Endothelial cell of umbilical vein (primary cell): ENCODE data around the gene ABCG2. TPM values are rescaled to one million over a fixed set of nuclear protein-coding genes. Genes with fewer than 3 reads are reported as not detected.
A peak's percentile ranks its signal among the peaks of the same experiment; 100 is the strongest.

Experiments
- BruUV-seq: library from RNA; stranded (reverse); fragments of 400-500 nt; replicated peaks from 2 replicates; lab custom pipeline; 2021; lab: Mats Ljungman, UMichigan
- CTCF ChIA-PET: fragments of 300-600, 350-600 bp; sonication (Branson Sonifier 250); formaldehyde crosslinking; loops from one replicate; lab custom pipeline; 2021; ENCODE audit warnings: antibody characterized with exemption, inconsistent platforms; lab: Charles Lee
- POLR2A ChIA-PET: fragments of 300-600, 350-600 bp; sonication (Branson Sonifier 250); formaldehyde crosslinking; loops from one replicate; lab custom pipeline; 2021; ENCODE audit warnings: antibody characterized with exemption, inconsistent platforms; lab: Charles Lee
- DNase-seq: peaks from one replicate; pipeline ENCODE4 v3.0.0-alpha.2; 2011; ENCODE audit warnings: low read depth, low spot score
- FAIRE-seq: peaks from 2 replicates; lab custom pipeline; 2011; peaks lifted over from hg19 to GRCh38; lab: Jason Lieb, UNC
- H2AFZ ChIP-seq: 2 replicates; pipeline ENCODE4 v1.6.0; 2012; ENCODE audit warnings: low read depth, low read length, control low read depth, inconsistent platforms
- H3K27ac ChIP-seq: 2 replicates; pipeline ENCODE4 v1.5.1; 2011; ENCODE audit warnings: low read depth, mild to moderate bottlenecking, control low read depth, low read length, moderate library complexity; ENCODE audit not compliant: insufficient read depth
- H3K27me3 ChIP-seq, 2 experiments: 2 replicates each; pipeline versions ENCODE4 v1.6.0 to v1.6.1; 2011; ENCODE audit warnings: low read length in 2 of 2, mixed read lengths in 1 of 2; ENCODE audit not compliant: control insufficient read depth in 2 of 2, insufficient read depth in 2 of 2
- H3K36me3 ChIP-seq, 2 experiments: 2 replicates in 1 of 2; 3 replicates in 1 of 2; pipeline ENCODE4 v1.5.1; 2011; ENCODE audit warnings: low read length in 2 of 2, mild to moderate bottlenecking in 1 of 2, moderate library complexity in 1 of 2; ENCODE audit not compliant: control insufficient read depth in 2 of 2, insufficient read depth in 2 of 2; ENCODE audit errors: extremely low read depth in 1 of 2
- H3K4me1 ChIP-seq: 3 replicates; pipeline ENCODE4 v1.5.1; 2011; ENCODE audit warnings: mild to moderate bottlenecking, low read length; ENCODE audit not compliant: control insufficient read depth, insufficient read depth; ENCODE audit errors: extremely low read depth
- H3K4me2 ChIP-seq: 2 replicates; pipeline ENCODE4 v1.6.1; 2011; ENCODE audit warnings: low read length, control low read depth, mixed read lengths; ENCODE audit not compliant: insufficient read depth
- H3K4me3 ChIP-seq, 3 experiments: fragments of 200-600 bp in 1 of 3; sonication (generic), shearing (Covaris generic) in 1 of 3; replicated peaks in 1 of 3; 2 replicates each; pipeline ENCODE4 v1.5.1; 2011 to 2016; ENCODE audit warnings: control low read depth in 3 of 3, low read length in 3 of 3, mild to moderate bottlenecking in 2 of 3, inconsistent platforms in 1 of 3, low read depth in 1 of 3, moderate library complexity in 1 of 3; ENCODE audit not compliant: insufficient read depth in 1 of 3
- H3K79me2 ChIP-seq: 2 replicates; pipeline ENCODE4 v1.6.0; 2012; ENCODE audit warnings: low read length, inconsistent platforms; ENCODE audit not compliant: control insufficient read depth, insufficient read depth
- H3K9ac ChIP-seq: replicated peaks from 2 replicates; pipeline ENCODE3; 2011; ENCODE audit warnings: low read length, control low read depth; ENCODE audit not compliant: insufficient read depth; ENCODE audit errors: extremely low read depth
- H3K9me1 ChIP-seq: replicated peaks from 3 replicates; pipeline ENCODE4 v1.6.0; 2011; ENCODE audit warnings: mild to moderate bottlenecking, low read length; ENCODE audit not compliant: control insufficient read depth, insufficient read depth; ENCODE audit errors: extremely low read depth
- H3K9me3 ChIP-seq: replicated peaks from 2 replicates; pipeline ENCODE4 v1.5.1; 2012; ENCODE audit warnings: low read length, inconsistent platforms; ENCODE audit not compliant: control insufficient read depth, insufficient read depth
- H4K20me1 ChIP-seq: replicated peaks from 2 replicates; pipeline ENCODE3; 2011; ENCODE audit warnings: mild to moderate bottlenecking, low read length; ENCODE audit not compliant: control insufficient read depth, insufficient read depth; ENCODE audit errors: extremely low read depth
- CTCF ChIP-seq, 2 donors: IDR thresholded peaks; 1 replicate in 1 of 2; 2 replicates in 1 of 2; pipeline ENCODE4 v1.5.1; 2011; ENCODE audit warnings: low read length in 2 of 2, mild to moderate bottlenecking in 2 of 2, moderate library complexity in 2 of 2, control low read depth in 1 of 2, inconsistent platforms in 1 of 2, low read depth in 1 of 2; ENCODE audit not compliant: insufficient read depth in 1 of 2; ENCODE audit errors: extremely low read depth in 1 of 2
- EZH2 ChIP-seq: IDR thresholded peaks from 2 replicates; pipeline ENCODE4 v1.6.1; 2012; ENCODE audit warnings: borderline replicate concordance, low read depth, mild to moderate bottlenecking, moderate library complexity, low read length, inconsistent platforms; ENCODE audit not compliant: severe bottlenecking
- FOS ChIP-seq: IDR thresholded peaks from 2 replicates; pipeline ENCODE4 v1.6.1; 2011; ENCODE audit warnings: mild to moderate bottlenecking, low read length, moderate library complexity, borderline replicate concordance; ENCODE audit not compliant: insufficient read depth
- GATA2 ChIP-seq: IDR thresholded peaks from 2 replicates; pipeline ENCODE4 v1.7.0; 2011; ENCODE audit warnings: low read depth, mild to moderate bottlenecking, moderate library complexity, mixed read lengths, low read length; ENCODE audit not compliant: insufficient read length, insufficient read depth
- MYC ChIP-seq: IDR thresholded peaks from one replicate; pipeline ENCODE4 v1.6.1; 2011; ENCODE audit warnings: mild to moderate bottlenecking, low read depth, low read length
- POLR2A ChIP-seq: IDR thresholded peaks from 2 replicates; pipeline ENCODE4 v1.6.1; 2012; ENCODE audit warnings: low read depth, mild to moderate bottlenecking, control low read depth, low read length
- POLR2AphosphoS5 ChIP-seq: IDR thresholded peaks from 2 replicates; pipeline ENCODE4 v1.6.1; 2012; ENCODE audit warnings: low read depth, mild to moderate bottlenecking, control low read depth, low read length, moderate library complexity; ENCODE audit not compliant: insufficient read depth
- dilution Hi-C: fragments of 300-500 bp; cut with MboI; formaldehyde crosslinking; loops from one replicate; pipeline ENCODE4 v1.15.0; 2019; ENCODE audit warnings: low sequenced_read_pairs; ENCODE audit not compliant: extremely low pct_ligation_motif_present
- intact Hi-C: fragments of 100-400 bp; cut with micrococcal nuclease; formaldehyde crosslinking; loops from one replicate; pipeline ENCODE4 v1.10.0; 2022
- polyA plus RNA-seq, 4 experiments: library from polyadenylated mRNA; depleted of rRNA in 3 of 4; stranded (reverse) in 3 of 4; unstranded in 1 of 4; fragments of >200 nt; gene quantifications; 2 replicates each; pipeline versions ENCODE4 v1.2.1 to v1.2.3, GENCODE V29; 2011 to 2012; ENCODE audit warnings: missing spikeins in 1 of 4
- total RNA-seq: library from RNA; stranded (reverse); gene quantifications from 2 replicates; pipeline ENCODE4 v1.2.3, GENCODE V29; 2021
- TF ChIP-seq, protein P1 (sequence below): IDR thresholded peaks from 2 replicates; pipeline ENCODE4 v1.6.1; 2011; ENCODE audit not compliant: insufficient read depth, insufficient read length

The ABCG2 gene
- total and polyA plus RNA-seq, 2 donors (not counting 3 experiments of a cell fraction or from before 2014, with no cell fraction given), result 3.4 to 5.0 TPM

DNA sequence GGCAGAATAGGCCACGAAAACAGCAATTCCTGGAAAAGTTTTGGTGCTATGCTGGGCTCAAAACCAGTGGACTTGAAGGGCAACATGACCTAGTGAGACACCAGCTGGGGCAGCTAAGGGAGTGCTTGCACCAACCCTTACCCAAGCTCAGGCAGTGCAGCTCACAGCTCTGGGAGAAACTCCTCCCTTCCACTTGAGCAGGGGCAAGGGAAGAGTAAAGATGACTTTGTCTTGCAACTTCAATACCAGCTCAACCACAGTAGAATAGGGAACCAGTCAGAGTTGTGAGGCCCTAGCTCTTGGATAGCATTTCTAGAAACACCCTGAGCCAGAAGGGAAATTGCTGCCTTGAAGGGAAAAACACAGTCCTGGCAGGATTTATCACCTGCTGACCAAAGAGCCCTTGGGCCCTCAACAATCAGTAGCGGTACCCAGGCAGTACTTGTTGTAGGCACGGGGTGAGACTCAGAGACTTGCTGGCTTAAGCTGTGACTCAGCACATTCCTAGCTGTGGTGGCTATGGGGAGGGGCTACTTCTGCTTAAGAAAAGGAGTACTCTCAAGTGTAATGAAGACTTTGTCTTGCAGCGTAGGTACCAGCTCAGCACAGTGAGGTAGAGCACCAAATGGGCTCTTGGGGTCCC is 19.7 kb upstream of the ABCG2 start:
- ChIA-PET CTCF (interaction anchor here (0.8 to 2.3 kb wide), 3 partner anchors 20 to 145 kb away, joined by 3 to 7 read pairs (median 5); no protein-coding TSS in a partner anchor), POLR2A (no interaction called here)
- TF ChIP-seq POLR2AphosphoS5 (no peak), GATA2 (no peak), MYC (no peak), EZH2 (no peak), POLR2A (no peak), CTCF (IDR thresholded peaks at IDR 0.05; ENCODE audit: extremely low read depth in 1 of 2, insufficient read depth in 1 of 2, low read depth in 1 of 2, low read length in 2 of 2) (no peak), FOS (no peak)
- TF ChIP-seq, protein P1, sequence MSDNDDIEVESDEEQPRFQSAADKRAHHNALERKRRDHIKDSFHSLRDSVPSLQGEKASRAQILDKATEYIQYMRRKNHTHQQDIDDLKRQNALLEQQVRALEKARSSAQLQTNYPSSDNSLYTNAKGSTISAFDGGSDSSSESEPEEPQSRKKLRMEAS, result no peak
- Histone ChIP-seq H3K4me2 (no peak overlapping the region), H2AFZ (peak overlapping the region; percentile 10), H3K9me3 (no peaks in the 10 kb centered on the region), H3K79me2 (no peaks in the 10 kb centered on the region), H3K9ac (no peak overlapping the region), H3K9me1 (no peaks in the 10 kb centered on the region), H3K4me1 (peaks cover 2% of the 10 kb centered on the region), H3K27me3 (no peaks in the 10 kb centered on the region), H3K4me3 (no peak overlapping the region), H4K20me1 (no peaks in the 10 kb centered on the region), H3K27ac (no peak overlapping the region), H3K36me3 (no peaks in the 10 kb centered on the region)
- FAIRE-seq, result peak; percentile 57
- intact Hi-C loops, result loop anchor here (2.0 kb wide), 1 partner anchor 73 kb away; no protein-coding TSS in a partner anchor
- dilution Hi-C loops, result no loop called here
- DNase-seq, result peak; percentile 52
- BruUV-seq, result no TSS peak
